ENCODE data around the gene CHTF8. TPM values are rescaled to one million over a fixed set of nuclear protein-coding genes. Genes with fewer than 3 reads are reported as not detected.
A peak's percentile ranks its signal among the peaks of the same experiment; 100 is the strongest.

Gene CHTF8
- total and polyA plus RNA-seq, 9 donors, result 47.9 to 130 (median 82.6) TPM

GRCh38 chr16:69105501-69106361, 26.7 kb downstream of the CHTF8 start, which contains the start of gene HAS3:
HAS3 (plus strand) TSS chr16:69105653; CDS start chr16:69109396, 3,743 bp downstream.
- no peak within 1 kb of the TSS for H3K27ac ChIP-seq
- intact Hi-C loops (cut with DNase I), result loop anchor here in 2 of 4 donors (5.0 to 10.0 kb wide), 2 partner anchors 131 to 258 kb away; no protein-coding TSS in a partner anchor

GRCh38 chr16:69100071-69100691, 32.2 kb downstream of the CHTF8 start:
- no peak overlapping the region for H3K4me3 ChIP-seq
- no peak for DNase-seq
- TF ChIP-seq POLR2A (IDR thresholded peaks at IDR 0.05) (no peak), CTCF (IDR thresholded peaks at IDR 0.05) (no peak), EP300 (IDR thresholded peaks at IDR 0.05) (no peak)
- 53 to 68% (median 61%) methylated on average over 11 of the region's 11 CpGs for WGBS, 3 donors
- H3K27me3 ChIP-seq, result no peaks in the 10 kb centered on the region
- intact Hi-C loops (cut with DNase I), result loop anchor here in 1 of 4 donors (10.0 kb wide), 1 partner anchor 125 kb away; no protein-coding TSS in a partner anchor
- no peak overlapping the region for H3K27ac ChIP-seq
- H3K9me3 ChIP-seq, result no peaks in the 10 kb centered on the region
- H3K36me3 ChIP-seq, result no peaks in the 10 kb centered on the region
- H3K4me1 ChIP-seq (ENCODE audit: insufficient read depth), result no peaks in the 10 kb centered on the region

More at GRCh38 chr16:69105501-69106361, 26.7 kb downstream of the CHTF8 start, which contains the start of gene HAS3:
- Histone ChIP-seq H3K27me3 (no peaks in the 10 kb centered on the region), H3K4me1 (ENCODE audit: insufficient read depth) (peaks cover 12% of the 10 kb centered on the region), H3K36me3 (no peaks in the 10 kb centered on the region), H3K4me3 (peak within 1 kb of the TSS; percentile 40), H3K9me3 (no peaks in the 10 kb centered on the region)
- DNase-seq, result peak in 3 of 5 donors; percentile 41 to 65 (median 51)
- WGBS, 3 donors, result 1 to 2% (median 1%) methylated on average over 48 to 79 of the region's 80 CpGs
- no peak for TF ChIP-seq EP300 (IDR thresholded peaks at IDR 0.05)
- TF ChIP-seq CTCF (IDR thresholded peaks at IDR 0.05), result no peak
- TF ChIP-seq POLR2A (IDR thresholded peaks at IDR 0.05), result no peak

GRCh38 chr16:69095193-69095592, 37.2 kb downstream of the CHTF8 start:
- no peaks in the 10 kb centered on the region for H3K27me3 ChIP-seq
- TF ChIP-seq EP300 (IDR thresholded peaks at IDR 0.05), result no peak
- TF ChIP-seq CTCF (IDR thresholded peaks at IDR 0.05), result no peak
- no peak for TF ChIP-seq POLR2A (IDR thresholded peaks at IDR 0.05)
- intact Hi-C loops (cut with DNase I), result no loop called here
- H3K4me1 ChIP-seq (ENCODE audit: insufficient read depth), result no peaks in the 10 kb centered on the region
- no peak overlapping the region for H3K4me3 ChIP-seq
- DNase-seq, result no peak
- no peak overlapping the region for H3K27ac ChIP-seq
- 89 to 93% (median 92%) methylated on average over 6 of the region's 6 CpGs for WGBS, 3 donors
- H3K9me3 ChIP-seq, result no peaks in the 10 kb centered on the region
- H3K36me3 ChIP-seq, result no peaks in the 10 kb centered on the region

GRCh38 chr16:69094501-69094900, 37.9 kb downstream of the CHTF8 start:
- no peak overlapping the region for H3K27ac ChIP-seq
- no peaks in the 10 kb centered on the region for H3K27me3 ChIP-seq
- intact Hi-C loops (cut with DNase I), result no loop called here
- H3K4me3 ChIP-seq, result no peak overlapping the region
- no peaks in the 10 kb centered on the region for H3K9me3 ChIP-seq
- TF ChIP-seq CTCF (IDR thresholded peaks at IDR 0.05) (no peak), POLR2A (IDR thresholded peaks at IDR 0.05) (no peak), EP300 (IDR thresholded peaks at IDR 0.05) (no peak)
- no peak for DNase-seq
- no peaks in the 10 kb centered on the region for H3K36me3 ChIP-seq
- WGBS, 3 donors, result 63 to 69% (median 69%) methylated on average over 5 of the region's 5 CpGs
- H3K4me1 ChIP-seq (ENCODE audit: insufficient read depth), result no peaks in the 10 kb centered on the region

Data from ovary (tissue), 9 donors.